ENCODE measurements around the gene SLC4A3.
A peak's percentile ranks its signal among the peaks of the same experiment; 100 is the strongest.

Gene SLC4A3

GRCh38 chr2:219627103-219628100 is at the start of gene SLC4A3:
TSS of gene SLC4A3 (plus strand) at chr2:219627630. CDS start at chr2:219627993, 363 bp downstream.
- DNase-seq: no peak

DNA sequence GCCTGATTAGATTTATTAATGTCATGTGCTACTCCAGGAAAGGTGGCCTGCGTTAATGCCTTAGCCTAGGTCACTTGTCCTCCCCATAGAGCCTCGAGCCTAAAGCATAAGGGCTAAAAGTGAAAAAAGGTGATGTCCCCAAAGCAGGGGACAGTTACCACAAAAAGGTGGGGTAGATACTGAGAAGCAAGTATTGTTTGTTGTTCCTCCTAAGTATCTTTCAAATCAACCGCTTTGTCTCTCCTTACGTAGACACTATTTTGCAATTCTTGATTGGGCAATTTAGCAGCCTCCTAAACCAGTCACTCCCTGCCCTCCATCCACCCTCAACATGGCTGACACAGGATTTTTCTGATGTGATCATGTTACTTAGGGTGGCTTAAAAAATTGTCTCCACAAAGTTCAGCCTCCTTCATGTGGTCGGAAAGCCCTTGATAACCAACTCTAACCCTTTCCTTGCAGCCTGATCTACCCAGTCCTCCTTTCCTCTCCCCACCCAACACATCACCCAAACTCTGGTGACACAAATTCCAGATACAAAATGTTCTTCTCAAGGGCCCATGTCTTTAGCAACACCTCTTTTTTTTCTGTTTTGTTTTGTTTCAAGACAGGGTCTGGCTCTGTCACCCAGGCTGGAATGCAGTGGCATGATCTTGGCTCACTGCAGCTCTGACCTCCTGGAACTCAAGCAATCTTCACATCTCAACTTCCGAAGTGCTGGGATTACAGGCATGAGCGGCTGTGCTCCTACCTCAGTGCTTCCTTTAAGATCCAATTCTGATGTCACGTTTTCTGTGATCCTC is 48.4 kb upstream of the SLC4A3 start:
- no peak for DNase-seq

DNA sequence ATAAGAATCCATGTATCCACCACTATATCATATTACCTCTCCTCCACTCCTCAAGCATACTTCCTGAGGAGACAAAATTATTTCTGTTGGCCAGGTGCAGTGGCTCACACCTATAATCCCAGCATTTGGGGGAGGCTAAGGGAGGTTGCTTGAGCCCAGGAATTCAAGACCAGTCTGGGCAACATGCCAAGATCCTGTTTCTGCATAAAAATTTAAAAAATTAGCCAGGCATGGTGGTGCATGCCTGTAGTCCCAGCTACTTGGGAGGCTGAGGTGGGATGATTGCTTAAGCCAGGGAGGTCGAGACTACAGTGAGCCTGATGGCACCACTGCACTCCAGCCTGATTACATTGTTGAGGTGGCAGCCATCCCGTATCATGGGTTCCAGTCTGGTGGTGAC is 46.1 kb upstream of the SLC4A3 start:
- no peak for DNase-seq

DNA sequence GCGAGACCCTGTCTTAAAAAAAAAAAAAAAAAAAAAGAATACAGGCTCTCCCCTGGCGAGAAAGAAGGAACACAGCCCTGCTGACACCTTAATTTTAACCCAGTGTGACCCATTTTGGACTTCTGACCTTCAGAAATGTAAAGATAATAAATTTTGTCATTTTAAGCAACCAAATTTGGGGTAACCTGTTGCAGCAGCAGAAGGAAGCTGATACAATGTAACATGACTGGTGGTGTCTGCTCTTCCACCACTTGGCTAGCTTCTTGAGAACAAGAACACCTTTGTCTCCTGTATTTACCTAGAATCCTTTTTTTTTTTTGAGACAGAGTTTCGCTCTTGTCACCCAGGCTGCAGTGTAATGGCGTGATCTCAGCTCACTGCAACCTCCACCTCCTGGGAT is 36.3 kb upstream of the SLC4A3 start:
- no peak for DNase-seq

GRCh38 chr2:219592736-219593135 is 34.7 kb upstream of the SLC4A3 start:
- DNase-seq: no peak

DNA sequence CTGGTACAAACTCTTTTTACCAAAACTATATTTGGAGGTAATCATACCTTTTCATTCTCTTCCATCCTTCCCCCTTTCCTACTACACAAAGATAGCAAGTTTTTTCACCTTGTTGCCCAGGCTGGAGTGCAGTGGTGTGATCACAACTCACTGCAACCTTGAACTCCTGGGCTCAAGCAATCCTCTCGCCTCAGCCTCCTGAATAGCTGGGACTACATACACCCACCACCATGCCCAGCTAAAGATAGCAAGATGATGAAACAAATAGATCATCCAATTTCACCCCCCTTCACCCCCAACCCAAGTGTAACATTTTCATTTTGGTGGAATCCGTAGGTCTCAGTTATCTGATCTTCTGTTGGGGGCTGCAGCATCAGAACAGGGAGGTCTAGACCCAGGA is 34.3 kb upstream of the SLC4A3 start:
- DNase-seq: no peak

DNA sequence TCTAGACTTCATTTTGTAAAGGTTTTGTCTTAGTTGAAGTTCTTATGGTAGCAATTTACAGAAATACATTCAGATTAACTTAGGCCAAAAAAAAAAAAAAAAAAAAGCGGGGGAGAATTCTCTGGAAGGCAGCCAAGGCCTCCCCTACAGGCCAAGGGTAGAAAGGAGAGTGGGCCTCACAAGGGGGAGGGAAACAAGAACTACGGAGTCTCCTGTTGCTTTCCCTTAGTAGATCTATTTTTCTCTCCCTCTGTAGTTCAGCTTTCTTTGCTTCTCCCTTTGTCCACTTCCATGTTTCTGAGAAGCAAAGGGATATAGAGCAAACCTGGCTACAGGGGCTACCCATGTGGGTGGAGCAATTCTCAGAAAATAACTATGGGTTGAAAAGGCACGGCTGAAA is 32.2 kb upstream of the SLC4A3 start:
- DNase-seq: no peak

GRCh38 chr2:219596954-219597551 is 30.4 kb upstream of the SLC4A3 start:
- no peak for DNase-seq

DNA sequence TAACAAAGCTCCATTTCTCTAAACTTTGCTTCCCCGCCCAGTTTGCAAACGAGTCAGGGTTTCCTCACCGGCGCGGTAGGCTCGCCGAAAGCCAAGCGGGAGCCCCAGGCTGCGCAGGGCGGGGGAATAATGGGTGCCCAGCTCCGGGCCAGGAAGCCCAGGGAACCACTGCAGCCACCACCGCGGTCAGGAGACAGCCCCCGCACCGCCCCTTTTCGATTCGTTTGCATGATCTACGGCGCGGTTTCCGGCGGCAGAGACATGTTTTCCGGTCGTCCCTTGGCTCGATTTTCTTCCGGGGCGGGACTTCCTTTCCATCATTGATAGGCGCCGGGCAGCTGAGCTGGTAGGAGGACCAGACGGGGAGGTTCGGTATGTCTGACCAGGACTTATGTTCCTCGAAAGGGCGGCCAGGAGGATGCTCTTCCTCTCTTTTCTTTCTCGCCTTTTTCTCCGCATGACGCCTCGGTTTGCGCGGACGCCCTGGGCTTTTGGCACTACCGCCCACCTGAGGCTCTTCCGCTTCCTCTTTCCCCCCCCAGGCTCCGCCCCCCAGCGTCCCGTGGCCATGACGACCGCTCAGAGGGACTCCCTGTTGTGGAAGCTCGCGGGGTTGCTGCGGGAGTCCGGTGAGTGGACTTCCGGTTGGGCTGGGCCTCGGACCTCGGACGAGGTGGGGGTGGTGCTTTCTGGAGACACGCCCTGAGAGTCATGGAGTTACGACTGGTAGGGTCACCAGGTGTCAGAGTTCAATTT is 29.7 kb upstream of the SLC4A3 start, which contains the start of gene STK11IP:
STK11IP (plus strand) TSS at position 306 of the 756 bp plus-strand sequence; CDS start at position 569, 263 bp downstream.
- peak; percentile 99 for DNase-seq

DNA sequence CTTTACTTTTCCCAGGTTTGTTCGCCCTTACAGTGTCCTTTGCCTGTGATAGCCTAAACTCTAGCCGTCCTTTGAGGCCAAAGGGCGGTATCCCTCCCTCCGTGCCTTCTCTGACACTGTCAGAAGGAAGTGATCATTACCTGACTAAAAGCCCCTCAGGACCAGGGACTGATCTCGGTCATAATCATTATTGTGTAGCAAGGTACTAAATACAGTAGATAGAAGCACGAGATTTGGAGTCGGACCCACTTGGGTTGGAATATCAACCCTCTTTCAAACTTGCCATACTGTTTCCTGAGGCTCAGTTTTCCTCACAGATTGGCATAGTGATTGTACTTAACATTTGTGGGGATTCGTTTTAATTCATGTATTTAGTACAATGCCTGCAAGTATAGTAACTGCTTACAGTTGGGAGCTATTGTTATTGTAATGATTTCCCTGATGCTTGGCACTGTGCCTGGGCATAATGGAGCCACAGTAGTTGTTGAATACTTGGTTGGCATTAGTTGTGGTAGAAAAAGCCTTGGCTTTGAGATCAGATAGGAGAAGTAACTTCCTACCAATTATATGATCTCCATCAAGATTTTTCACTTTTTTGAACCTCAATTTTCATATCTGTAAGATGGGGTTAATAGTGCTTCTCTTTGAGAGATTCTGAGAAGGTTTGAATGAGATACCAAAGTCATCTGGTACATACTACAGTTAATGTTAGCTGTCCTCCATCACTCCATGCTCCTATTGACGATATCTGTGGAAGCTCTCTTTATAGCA is 28.9 kb upstream of the SLC4A3 start:
- DNase-seq: no peak

GRCh38 chr2:219603771-219604170 is 23.7 kb upstream of the SLC4A3 start:
- no peak for DNase-seq

GRCh38 chr2:219605607-219605954 is 21.8 kb upstream of the SLC4A3 start:
- no peak for DNase-seq

GRCh38 chr2:219607931-219608330 is 19.5 kb upstream of the SLC4A3 start:
- DNase-seq: no peak

DNA sequence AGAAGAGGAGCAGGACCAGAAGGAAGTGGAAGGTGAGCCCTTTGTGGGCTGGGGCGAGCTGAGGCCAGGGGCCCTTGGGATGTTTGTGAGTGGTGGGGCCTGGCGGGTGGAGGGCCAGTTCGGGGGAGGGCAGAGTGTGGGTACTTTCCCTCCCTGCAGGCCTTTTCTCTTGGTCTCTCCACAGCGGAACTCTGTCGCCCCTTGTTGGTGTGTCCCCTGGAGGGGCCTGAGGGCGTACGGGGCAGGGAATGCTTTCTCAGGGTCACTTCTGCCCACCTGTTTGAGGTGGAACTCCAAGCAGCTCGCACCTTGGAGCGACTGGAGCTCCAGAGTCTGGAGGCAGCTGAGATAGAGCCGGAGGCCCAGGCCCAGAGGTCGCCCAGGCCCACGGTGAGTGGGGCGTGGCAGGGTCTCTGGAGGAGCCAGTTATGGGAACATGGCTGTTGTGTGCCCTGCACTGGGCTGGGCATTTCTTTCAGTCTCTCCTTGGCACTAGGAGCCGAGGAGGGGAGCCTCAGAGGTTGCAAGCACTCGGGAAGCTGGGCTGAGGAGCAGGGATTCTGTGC is 18.9 kb upstream of the SLC4A3 start:
- no peak for DNase-seq

GRCh38 chr2:219609149-219609750 is 18.2 kb upstream of the SLC4A3 start:
- no peak for DNase-seq

GRCh38 chr2:219611306-219611705 is 16.1 kb upstream of the SLC4A3 start:
- peak; percentile 25 for DNase-seq

DNA sequence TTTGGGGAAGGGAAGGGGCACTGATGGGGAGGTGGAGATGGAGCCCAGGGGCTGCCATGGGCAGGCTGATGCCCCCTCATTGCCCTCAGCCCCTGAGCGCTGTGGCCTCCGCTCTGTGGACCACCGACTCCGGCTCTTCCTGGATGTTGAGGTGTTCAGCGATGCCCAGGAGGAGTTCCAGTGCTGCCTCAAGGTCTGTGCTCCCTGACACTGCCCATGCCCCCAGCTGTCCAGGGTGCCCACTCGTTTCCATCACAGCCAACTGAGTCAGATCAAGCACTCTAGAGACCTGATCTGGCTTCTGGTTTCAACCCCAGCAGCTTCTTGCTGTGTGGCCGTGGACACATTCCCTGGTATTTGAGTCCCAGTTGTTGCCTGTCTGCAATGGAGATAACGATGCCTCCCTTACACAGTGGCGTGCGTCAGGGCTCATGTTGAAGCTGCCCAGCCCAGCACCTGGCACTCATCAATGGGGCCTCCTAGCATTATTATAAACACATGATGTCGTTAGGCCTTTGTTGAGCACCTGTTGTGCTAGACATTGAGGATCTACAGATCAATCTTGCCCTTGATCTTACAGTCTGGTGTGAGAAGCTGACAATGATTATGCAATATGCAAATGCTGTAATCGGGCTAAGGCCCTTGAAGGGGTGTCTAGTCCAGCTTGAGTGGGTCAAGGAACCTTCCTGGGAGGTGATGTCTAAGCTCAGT is 15.4 kb upstream of the SLC4A3 start:
- DNase-seq: peak; percentile 42

DNA sequence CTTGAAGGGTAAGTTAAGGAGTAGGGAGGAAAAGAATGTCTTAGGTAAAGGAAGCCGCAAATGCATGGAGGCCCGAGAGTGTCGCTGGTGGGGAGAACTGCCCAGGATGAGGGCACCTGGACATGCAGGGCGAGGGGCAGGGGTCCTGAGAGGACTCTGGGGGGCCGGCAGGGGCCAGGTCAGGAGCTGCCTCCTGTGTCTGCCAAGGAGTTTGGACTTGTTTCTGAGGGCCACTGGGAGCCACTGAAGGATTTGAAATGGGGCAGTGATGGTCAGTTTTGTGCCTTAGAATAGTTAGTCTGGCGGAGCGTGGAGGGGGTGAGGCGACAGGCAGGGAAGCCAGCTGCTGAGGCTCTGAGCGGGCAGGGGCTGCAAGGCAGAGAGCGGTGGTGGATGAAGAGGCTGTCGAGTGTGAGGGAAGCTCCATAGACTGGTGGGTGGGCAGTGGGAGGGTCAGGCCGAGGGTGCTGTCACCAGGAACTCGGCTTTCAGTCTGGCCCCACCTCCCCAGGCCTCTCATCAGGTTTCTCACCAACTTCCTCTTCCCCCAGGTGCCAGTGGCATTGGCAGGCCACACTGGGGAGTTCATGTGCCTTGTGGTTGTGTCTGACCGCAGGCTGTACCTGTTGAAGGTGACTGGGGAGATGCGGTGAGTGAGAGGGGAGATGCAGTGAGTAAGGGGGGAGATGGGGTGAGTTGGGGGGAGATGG is 14.7 kb upstream of the SLC4A3 start:
- DNase-seq: no peak

DNA sequence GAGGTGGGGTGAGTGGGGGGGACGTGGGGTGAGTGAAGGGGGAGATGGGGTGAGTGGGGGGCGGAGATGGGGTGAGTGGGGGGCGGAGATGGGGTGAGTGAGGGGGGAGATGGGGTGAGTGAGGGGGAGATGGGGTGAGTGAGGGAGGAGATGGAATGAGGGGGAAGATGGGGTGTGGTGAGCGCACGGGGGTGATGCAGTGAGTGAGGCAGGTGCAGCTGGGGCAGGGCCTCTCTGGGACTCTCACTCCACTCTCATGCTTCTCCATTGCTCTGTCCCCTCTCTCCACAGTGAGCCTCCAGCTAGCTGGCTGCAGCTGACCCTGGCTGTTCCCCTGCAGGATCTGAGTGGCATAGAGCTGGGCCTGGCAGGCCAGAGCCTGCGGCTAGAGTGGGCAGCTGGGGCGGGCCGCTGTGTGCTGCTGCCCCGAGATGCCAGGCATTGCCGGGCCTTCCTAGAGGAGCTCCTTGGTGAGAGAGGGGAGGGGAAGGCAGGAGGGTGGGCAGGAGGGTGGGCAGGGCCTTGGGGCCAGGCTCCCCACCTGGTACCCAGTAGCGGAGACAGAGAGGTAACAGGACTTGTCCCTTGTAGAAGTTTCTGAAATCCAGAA is 13.9 kb upstream of the SLC4A3 start:
- DNase-seq: no peak

All from islet precursor cell (in vitro differentiated cells).